Activated T-helper 17 cell treated with anti-CD3 and anti-CD28 coated beads, Interleukin-2, amount 50 U/mL, for 72 hours (primary cell): ENCODE measurements around the gene TNFSF8. TPM values are rescaled to one million over a fixed set of nuclear protein-coding genes. Genes with fewer than 3 reads are reported as not detected.

Experiments
- ATAC-seq: fragments of 150-1000 bp; cut with Tn5 transposase; replicated peaks from 2 replicates; pipeline ENCODE4 v1.10.0; 2021; ENCODE audit warnings: mild to moderate bottlenecking, moderate library complexity
- H3K27ac Mint-ChIP-seq: one replicate; pipeline ENCODE4 v1.8.0; 2022; ENCODE audit warnings: mixed read lengths
- H3K27me3 Mint-ChIP-seq: one replicate; pipeline ENCODE4 v1.8.0; 2022; ENCODE audit warnings: mixed read lengths
- H3K36me3 Mint-ChIP-seq: one replicate; pipeline ENCODE4 v1.8.0; 2022; ENCODE audit warnings: low read depth, mild to moderate bottlenecking, mixed read lengths
- H3K4me1 Mint-ChIP-seq: one replicate; pipeline ENCODE4 v1.8.0; 2022; ENCODE audit warnings: mixed read lengths
- H3K4me3 Mint-ChIP-seq: one replicate; pipeline ENCODE4 v1.8.0; 2022; ENCODE audit warnings: mild to moderate bottlenecking, mixed read lengths
- H3K9me3 Mint-ChIP-seq: one replicate; pipeline ENCODE4 v1.8.0; 2022; ENCODE audit warnings: mixed read lengths
- total RNA-seq, 2 donors: library from RNA; stranded (reverse); gene quantifications; one replicate each; pipeline ENCODE4 v1.2.3, GENCODE V29; 2022

TNFSF8 gene
- total RNA-seq, 2 donors from 2014 or later: 17.2 to 20.1 TPM

- H3K9me3 Mint-ChIP-seq: peaks cover 4% of the 10 kb centered on the region
- ATAC-seq: no peak
- peaks cover 91% of the 10 kb centered on the region for H3K36me3 Mint-ChIP-seq
- H3K4me3 Mint-ChIP-seq: peak overlapping the region; percentile 84
- no peaks in the 10 kb centered on the region for H3K27me3 Mint-ChIP-seq
- peaks cover 76% of the 10 kb centered on the region for H3K4me1 Mint-ChIP-seq
- H3K27ac Mint-ChIP-seq: peak overlapping the region; percentile 91
Observed at GRCh38 chr9:114924327-114924726, 6.1 kb downstream of the TNFSF8 start.

- H3K4me3 Mint-ChIP-seq: peak overlapping the region; percentile 84
- H3K9me3 Mint-ChIP-seq: peaks cover 4% of the 10 kb centered on the region
- H3K4me1 Mint-ChIP-seq: peaks cover 78% of the 10 kb centered on the region
- no peak for ATAC-seq
- no peaks in the 10 kb centered on the region for H3K27me3 Mint-ChIP-seq
- peaks cover 91% of the 10 kb centered on the region for H3K36me3 Mint-ChIP-seq
- H3K27ac Mint-ChIP-seq: peak overlapping the region; percentile 91
Observed at GRCh38 chr9:114923918-114924317, 6.5 kb downstream of the TNFSF8 start.

- Mint-ChIP-seq H3K27me3 (no peaks in the 10 kb centered on the region), H3K27ac (peak overlapping the region; percentile 91), H3K4me3 (peak overlapping the region; percentile 84), H3K9me3 (peaks cover 4% of the 10 kb centered on the region), H3K36me3 (peaks cover 94% of the 10 kb centered on the region), H3K4me1 (peaks cover 83% of the 10 kb centered on the region)
- ATAC-seq: peak; percentile 10
Observed at GRCh38 chr9:114921171-114921570, 9.2 kb downstream of the TNFSF8 start.

- Mint-ChIP-seq H3K4me1 (peaks cover 78% of the 10 kb centered on the region), H3K27ac (peak overlapping the region; percentile 91), H3K9me3 (peaks cover 4% of the 10 kb centered on the region), H3K36me3 (peaks cover 96% of the 10 kb centered on the region), H3K27me3 (no peaks in the 10 kb centered on the region), H3K4me3 (peak overlapping the region; percentile 84)
- peak; percentile 90 for ATAC-seq
Observed at GRCh38 chr9:114919611-114920010, 10.8 kb downstream of the TNFSF8 start.

- Mint-ChIP-seq H3K27me3 (no peaks in the 10 kb centered on the region), H3K36me3 (peaks cover 98% of the 10 kb centered on the region), H3K27ac (peak overlapping the region; percentile 26), H3K4me3 (no peak overlapping the region), H3K9me3 (no peaks in the 10 kb centered on the region), H3K4me1 (peaks cover 57% of the 10 kb centered on the region)
- ATAC-seq: no peak
Observed at GRCh38 chr9:114916481-114916880, 13.9 kb downstream of the TNFSF8 start.

GRCh38 chr9:114914139-114914538 lies 16.3 kb downstream of the TNFSF8 start:
- Mint-ChIP-seq H3K27ac (peak overlapping the region; percentile 0), H3K4me1 (peaks cover 52% of the 10 kb centered on the region), H3K36me3 (peaks cover 100% of the 10 kb centered on the region), H3K27me3 (no peaks in the 10 kb centered on the region), H3K9me3 (no peaks in the 10 kb centered on the region), H3K4me3 (no peak overlapping the region)
- ATAC-seq: no peak

- peaks cover 57% of the 10 kb centered on the region for H3K4me1 Mint-ChIP-seq
Observed at GRCh38 chr9:114913656-114914055, 16.7 kb downstream of the TNFSF8 start.

GRCh38 chr9:114913217-114913616 lies 17.2 kb downstream of the TNFSF8 start:
- ATAC-seq: no peak
- Mint-ChIP-seq H3K4me1 (peaks cover 60% of the 10 kb centered on the region), H3K36me3 (peaks cover 100% of the 10 kb centered on the region), H3K27ac (no peak overlapping the region), H3K9me3 (no peaks in the 10 kb centered on the region), H3K27me3 (no peaks in the 10 kb centered on the region), H3K4me3 (no peak overlapping the region)

More at GRCh38 chr9:114913656-114914055, 16.7 kb downstream of the TNFSF8 start:
- peaks cover 100% of the 10 kb centered on the region for H3K36me3 Mint-ChIP-seq
- H3K4me3 Mint-ChIP-seq: no peak overlapping the region
- ATAC-seq: no peak
- H3K27me3 Mint-ChIP-seq: no peaks in the 10 kb centered on the region
- peak overlapping the region; percentile 0 for H3K27ac Mint-ChIP-seq
- H3K9me3 Mint-ChIP-seq: no peaks in the 10 kb centered on the region

- H3K27ac Mint-ChIP-seq: no peak overlapping the region
- peaks cover 99% of the 10 kb centered on the region for H3K36me3 Mint-ChIP-seq
- peak overlapping the region; percentile 86 for H3K4me3 Mint-ChIP-seq
- H3K9me3 Mint-ChIP-seq: no peaks in the 10 kb centered on the region
- H3K27me3 Mint-ChIP-seq: no peaks in the 10 kb centered on the region
- H3K4me1 Mint-ChIP-seq: peaks cover 64% of the 10 kb centered on the region
- no peak for ATAC-seq
Observed at GRCh38 chr9:114911167-114911821, 19.1 kb downstream of the TNFSF8 start.

- peak overlapping the region; percentile 100 for H3K27ac Mint-ChIP-seq
- no peaks in the 10 kb centered on the region for H3K27me3 Mint-ChIP-seq
- peak overlapping the region; percentile 86 for H3K4me3 Mint-ChIP-seq
Observed at GRCh38 chr9:114910541-114910940, 19.9 kb downstream of the TNFSF8 start.

GRCh38 chr9:114909661-114910060 lies 20.7 kb downstream of the TNFSF8 start:
- H3K27me3 Mint-ChIP-seq: no peaks in the 10 kb centered on the region
- no peaks in the 10 kb centered on the region for H3K9me3 Mint-ChIP-seq
- H3K27ac Mint-ChIP-seq: peak overlapping the region; percentile 100
- peak overlapping the region; percentile 86 for H3K4me3 Mint-ChIP-seq
- ATAC-seq: no peak
- H3K4me1 Mint-ChIP-seq: peaks cover 57% of the 10 kb centered on the region
- peaks cover 99% of the 10 kb centered on the region for H3K36me3 Mint-ChIP-seq

More at GRCh38 chr9:114910541-114910940, 19.9 kb downstream of the TNFSF8 start:
- Mint-ChIP-seq H3K9me3 (no peaks in the 10 kb centered on the region), H3K4me1 (peaks cover 62% of the 10 kb centered on the region), H3K36me3 (peaks cover 99% of the 10 kb centered on the region)
- no peak for ATAC-seq

GRCh38 chr9:114908805-114909448 lies 21.5 kb downstream of the TNFSF8 start:
- Mint-ChIP-seq H3K4me3 (peak overlapping the region; percentile 86), H3K4me1 (peaks cover 57% of the 10 kb centered on the region), H3K27me3 (no peaks in the 10 kb centered on the region), H3K27ac (peak overlapping the region; percentile 100), H3K36me3 (peaks cover 99% of the 10 kb centered on the region), H3K9me3 (no peaks in the 10 kb centered on the region)
- ATAC-seq: peak; percentile 89

- Mint-ChIP-seq H3K4me1 (peaks cover 61% of the 10 kb centered on the region), H3K4me3 (peak overlapping the region; percentile 86), H3K27me3 (no peaks in the 10 kb centered on the region), H3K9me3 (no peaks in the 10 kb centered on the region), H3K27ac (peak overlapping the region; percentile 100), H3K36me3 (peaks cover 99% of the 10 kb centered on the region)
- ATAC-seq: peak; percentile 76
Observed at GRCh38 chr9:114908104-114908622, 22.2 kb downstream of the TNFSF8 start.

GRCh38 chr9:114906922-114907571 lies 23.3 kb downstream of the TNFSF8 start:
- Mint-ChIP-seq H3K27me3 (no peaks in the 10 kb centered on the region), H3K4me3 (peak overlapping the region; percentile 86), H3K9me3 (no peaks in the 10 kb centered on the region), H3K36me3 (peaks cover 99% of the 10 kb centered on the region), H3K27ac (peak overlapping the region; percentile 100), H3K4me1 (peaks cover 70% of the 10 kb centered on the region)
- ATAC-seq: no peak
